Activated naive CD8-positive, alpha-beta T cell (primary cell): ENCODE data around the gene SNRNP35.
"Not testable (repeated sequence)": the region's sequence is repeated elsewhere in the genome, so short reads cannot be mapped to it uniquely, and the experiment has no call there.

ENCODE experiments used
- H3K27ac Mint-ChIP-seq: one replicate; pipeline ENCODE4 v1.8.0; 2021; ENCODE audit warnings: mixed read lengths
- H3K27me3 Mint-ChIP-seq: one replicate; pipeline ENCODE4 v1.8.0; 2021; ENCODE audit warnings: mixed read lengths
- H3K36me3 Mint-ChIP-seq: one replicate; pipeline ENCODE4 v1.8.0; 2021; ENCODE audit warnings: mixed read lengths
- H3K4me1 Mint-ChIP-seq: one replicate; pipeline ENCODE4 v1.8.0; 2021; ENCODE audit warnings: low read depth, mixed read lengths
- H3K4me3 Mint-ChIP-seq: one replicate; pipeline ENCODE4 v1.8.0; 2021; ENCODE audit warnings: mild to moderate bottlenecking, mixed read lengths
- H3K9me3 Mint-ChIP-seq: one replicate; pipeline ENCODE4 v1.8.0; 2021; ENCODE audit warnings: low read depth, mixed read lengths

The SNRNP35 gene

DNA sequence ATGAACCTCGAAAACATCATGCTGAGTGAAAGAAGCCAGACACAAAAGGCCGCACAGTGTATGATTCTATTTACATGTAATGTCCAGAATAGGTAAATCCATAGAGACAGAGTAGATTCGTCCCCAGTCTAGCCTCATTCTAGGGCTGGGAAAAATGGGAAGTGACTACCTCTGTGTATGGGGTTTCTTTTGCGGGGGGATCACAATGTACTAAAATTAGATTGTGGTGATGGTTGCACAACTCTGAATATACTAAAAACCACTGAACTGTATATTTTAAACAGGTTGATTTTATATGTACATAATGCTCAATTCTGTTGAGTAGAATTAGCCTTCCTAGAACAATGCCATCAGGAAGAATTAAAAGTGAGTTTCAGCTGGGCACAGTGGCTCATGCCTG is 15.2 kb upstream of the SNRNP35 start:
- Mint-ChIP-seq H3K9me3 (no peaks in the 10 kb centered on the region), H3K27me3 (no peaks in the 10 kb centered on the region), H3K27ac (no peak overlapping the region), H3K4me1 (peaks cover 7% of the 10 kb centered on the region), H3K36me3 (no peaks in the 10 kb centered on the region), H3K4me3 (no peak overlapping the region)

DNA sequence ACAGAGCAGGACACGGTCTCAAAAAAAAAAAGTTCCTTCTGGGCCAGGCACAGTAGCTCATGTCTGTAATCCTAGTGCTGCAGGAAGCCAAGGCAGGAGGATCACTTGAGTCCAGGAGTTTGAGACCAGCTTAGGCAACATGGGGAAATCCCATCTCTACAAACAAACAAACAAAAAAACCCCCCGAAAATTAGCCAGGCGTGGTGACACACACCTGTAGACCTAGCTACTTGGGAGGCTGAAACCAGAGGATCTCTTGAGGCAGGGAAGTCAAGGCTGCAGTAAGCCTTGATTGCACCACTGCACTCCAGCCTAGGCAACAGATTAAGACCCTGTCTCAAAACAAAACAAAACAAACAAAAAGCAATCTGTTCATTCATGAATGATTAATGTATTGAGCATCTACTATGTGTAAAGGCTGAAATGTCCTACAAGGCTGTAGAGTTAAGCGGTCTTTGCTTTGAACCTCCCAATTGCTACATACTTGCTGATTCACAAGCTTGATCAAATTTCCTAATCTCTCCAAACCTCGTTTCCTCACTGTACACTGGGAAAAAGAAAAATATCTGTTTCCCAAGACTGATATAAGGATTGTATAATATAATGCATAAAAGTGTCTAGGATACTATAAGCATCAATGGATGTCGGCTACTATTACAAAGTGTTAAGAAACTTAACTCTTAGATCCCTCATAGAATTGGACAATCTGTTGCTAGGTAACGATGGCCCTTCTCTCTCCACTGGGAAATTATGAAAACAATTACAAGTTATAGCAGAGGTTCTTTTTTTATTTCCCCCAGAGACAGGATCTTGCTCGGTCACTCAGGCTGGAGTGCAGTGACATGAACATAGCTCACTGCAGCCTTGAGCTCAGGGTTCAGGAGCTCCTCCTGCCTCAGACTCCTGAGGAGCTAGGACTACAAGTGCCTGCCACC is 13.6 kb upstream of the SNRNP35 start:
- no peaks in the 10 kb centered on the region for H3K36me3 Mint-ChIP-seq
- H3K27ac Mint-ChIP-seq = no peak overlapping the region
- H3K4me1 Mint-ChIP-seq = peaks cover 20% of the 10 kb centered on the region
- no peaks in the 10 kb centered on the region for H3K9me3 Mint-ChIP-seq
- no peak overlapping the region for H3K4me3 Mint-ChIP-seq
- H3K27me3 Mint-ChIP-seq = no peaks in the 10 kb centered on the region

DNA sequence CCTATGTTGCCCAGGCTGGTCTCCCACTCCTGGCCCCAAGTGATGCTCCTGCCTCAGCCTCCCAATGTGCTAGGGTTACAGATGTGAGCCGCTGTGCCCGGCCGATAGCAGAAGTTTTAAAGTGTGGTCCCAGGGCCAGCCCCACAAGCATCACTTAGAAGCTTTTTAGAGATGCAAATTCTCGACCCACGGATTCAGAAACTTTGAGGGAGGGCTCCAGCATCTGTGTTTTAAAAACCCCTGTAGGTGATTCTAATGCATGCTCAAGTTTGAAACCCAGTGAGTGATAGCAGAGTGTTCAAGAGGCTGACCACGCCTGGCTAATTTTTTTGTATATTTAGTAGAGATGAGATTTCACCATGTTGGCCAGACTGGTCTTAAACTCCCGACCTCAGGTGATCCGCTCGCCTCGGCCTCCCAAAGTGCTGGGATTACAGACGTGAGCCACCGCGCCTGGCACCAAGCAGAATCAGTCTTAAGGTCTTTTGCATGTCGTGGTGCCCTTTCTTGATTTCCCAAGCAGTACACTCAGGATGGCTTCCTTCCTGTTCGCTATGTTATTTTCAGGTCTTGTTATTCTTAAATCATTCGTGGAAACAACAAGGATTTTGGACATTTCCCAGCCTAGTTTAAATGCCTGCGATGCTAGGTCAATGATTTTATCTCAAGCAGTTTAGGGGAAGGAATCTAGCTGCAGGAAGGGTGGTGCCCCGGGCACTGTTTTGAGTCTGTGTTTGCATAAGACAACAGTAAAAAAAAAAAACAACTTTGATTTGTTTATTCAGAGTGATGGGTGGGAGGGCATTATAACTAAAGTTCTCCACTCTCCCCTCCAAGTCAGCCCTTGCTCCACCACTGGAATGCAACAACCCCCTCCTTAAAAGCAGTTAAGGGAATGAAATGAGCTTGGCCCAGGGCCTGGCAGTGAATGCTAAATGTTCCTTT is 12.3 kb upstream of the SNRNP35 start:
- peaks cover 25% of the 10 kb centered on the region for H3K4me1 Mint-ChIP-seq
- H3K4me3 Mint-ChIP-seq = peak overlapping the region; percentile 23
- no peaks in the 10 kb centered on the region for H3K27me3 Mint-ChIP-seq
- no peaks in the 10 kb centered on the region for H3K36me3 Mint-ChIP-seq
- no peaks in the 10 kb centered on the region for H3K9me3 Mint-ChIP-seq
- no peak overlapping the region for H3K27ac Mint-ChIP-seq

DNA sequence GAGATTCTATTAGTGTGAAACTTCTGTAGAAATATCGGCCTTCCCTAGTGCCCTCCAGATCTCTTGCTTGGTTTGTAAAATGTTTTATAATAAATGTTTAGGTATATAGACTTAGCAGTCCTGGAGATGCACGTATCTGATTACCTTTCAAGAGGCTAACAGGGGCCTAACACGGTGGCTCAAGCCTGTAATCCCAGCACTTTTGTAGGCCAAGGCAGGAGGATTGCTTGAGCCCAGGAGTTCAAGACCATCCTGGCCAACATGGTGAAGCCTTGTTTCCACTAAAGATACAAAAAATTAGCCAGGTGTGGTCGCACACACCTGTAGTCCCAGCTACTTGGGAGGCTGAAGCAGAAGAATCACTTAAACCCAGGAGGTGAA is 11.6 kb upstream of the SNRNP35 start:
- Mint-ChIP-seq H3K36me3 (no peaks in the 10 kb centered on the region), H3K4me3 (no peak overlapping the region), H3K9me3 (no peaks in the 10 kb centered on the region)

DNA sequence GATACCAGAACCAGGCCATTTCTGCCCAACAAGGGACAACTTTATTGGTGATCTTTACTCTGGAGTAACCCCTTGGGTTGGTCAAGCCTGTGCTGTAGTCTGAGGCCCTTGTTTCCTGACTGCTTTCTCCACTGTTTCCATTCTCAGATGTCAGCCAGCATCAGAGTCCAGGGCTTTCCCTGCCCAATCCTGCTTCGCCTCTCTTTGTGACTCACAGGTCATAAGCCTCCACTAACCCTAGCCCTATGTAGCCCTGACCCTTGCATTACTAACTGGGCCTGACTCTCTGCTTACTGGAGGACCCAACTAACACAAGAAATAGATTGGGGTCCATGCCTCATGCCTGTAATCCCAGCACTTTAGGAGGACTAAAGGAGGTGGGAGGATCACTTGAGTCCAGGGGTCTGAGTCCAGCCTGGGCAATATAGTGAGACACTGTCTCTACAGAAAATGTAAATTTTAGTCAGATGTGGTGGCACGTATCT is 8.6 kb upstream of the SNRNP35 start:
- Mint-ChIP-seq H3K36me3 (no peaks in the 10 kb centered on the region), H3K9me3 (no peaks in the 10 kb centered on the region), H3K4me1 (peaks cover 25% of the 10 kb centered on the region), H3K27me3 (no peaks in the 10 kb centered on the region), H3K27ac (peak overlapping the region; percentile 67), H3K4me3 (peak overlapping the region; percentile 27)

More for the DNA sequence above, 11.6 kb upstream of the SNRNP35 start:
- Mint-ChIP-seq H3K4me1 (peaks cover 25% of the 10 kb centered on the region), H3K27ac (peak overlapping the region; percentile 28), H3K27me3 (no peaks in the 10 kb centered on the region)

DNA sequence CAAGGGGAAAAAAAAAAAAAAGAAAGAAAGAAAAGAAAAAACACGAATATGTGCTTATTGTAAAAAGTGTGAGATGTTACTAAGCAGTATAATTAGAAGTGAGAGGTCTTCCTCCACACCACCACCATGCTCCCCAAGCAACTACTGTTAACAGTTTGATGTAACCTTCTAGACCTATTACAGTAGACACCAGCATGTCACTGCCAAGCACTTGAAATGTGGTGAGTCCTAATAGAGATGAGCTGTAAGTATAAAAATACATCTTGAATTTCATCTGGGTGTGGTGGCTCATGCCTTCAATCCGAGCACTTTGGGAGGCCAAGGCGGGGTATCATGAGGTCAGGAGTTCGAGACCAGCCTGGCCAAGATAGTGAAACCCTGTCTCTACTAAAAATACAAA is 8.1 kb upstream of the SNRNP35 start:
- Mint-ChIP-seq H3K4me1 (peaks cover 25% of the 10 kb centered on the region), H3K4me3 (no peak overlapping the region), H3K27ac (peak overlapping the region; percentile 67), H3K27me3 (no peaks in the 10 kb centered on the region), H3K9me3 (no peaks in the 10 kb centered on the region), H3K36me3 (no peaks in the 10 kb centered on the region)

DNA sequence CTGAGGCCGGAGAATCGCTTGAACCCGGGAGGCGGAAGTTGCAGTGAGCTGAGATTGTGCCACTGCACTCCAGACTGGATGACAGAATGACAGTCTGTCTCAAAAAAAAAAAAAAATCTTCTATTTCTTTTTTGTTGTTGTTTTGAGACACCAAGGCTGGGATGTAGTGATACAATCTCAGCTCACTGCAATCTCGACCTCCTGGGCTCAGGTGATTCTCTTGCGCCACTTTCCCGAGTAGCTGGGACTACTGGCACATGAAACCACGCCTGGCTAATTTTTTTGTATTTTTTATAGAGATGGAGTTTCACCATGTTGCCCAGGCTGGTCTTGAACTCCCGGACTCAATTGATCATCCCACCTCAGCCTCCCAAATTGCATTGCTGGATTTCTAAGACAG is 7.3 kb upstream of the SNRNP35 start:
- Mint-ChIP-seq H3K9me3 (no peaks in the 10 kb centered on the region), H3K27me3 (no peaks in the 10 kb centered on the region), H3K27ac (no peak overlapping the region), H3K4me3 (no peak overlapping the region), H3K36me3 (no peaks in the 10 kb centered on the region), H3K4me1 (peaks cover 23% of the 10 kb centered on the region)

DNA sequence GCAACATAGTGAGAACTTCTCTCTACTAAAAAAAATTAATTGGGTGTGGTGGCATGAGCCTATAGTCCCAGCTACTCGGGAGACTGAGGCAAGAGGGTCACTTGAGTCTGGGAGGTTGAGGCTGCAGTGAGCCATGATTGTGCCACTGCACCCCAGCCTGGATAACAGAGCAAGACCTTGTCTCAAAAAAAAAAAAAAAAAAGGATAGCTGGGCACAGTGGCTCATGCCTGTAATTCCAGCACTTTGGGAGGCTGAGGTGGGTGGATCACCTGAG is 5.7 kb upstream of the SNRNP35 start:
- H3K4me1 Mint-ChIP-seq = peaks cover 18% of the 10 kb centered on the region
- not testable (repeated sequence) for H3K9me3 Mint-ChIP-seq, H3K27ac Mint-ChIP-seq, H3K27me3 Mint-ChIP-seq, H3K36me3 Mint-ChIP-seq, H3K4me3 Mint-ChIP-seq

DNA sequence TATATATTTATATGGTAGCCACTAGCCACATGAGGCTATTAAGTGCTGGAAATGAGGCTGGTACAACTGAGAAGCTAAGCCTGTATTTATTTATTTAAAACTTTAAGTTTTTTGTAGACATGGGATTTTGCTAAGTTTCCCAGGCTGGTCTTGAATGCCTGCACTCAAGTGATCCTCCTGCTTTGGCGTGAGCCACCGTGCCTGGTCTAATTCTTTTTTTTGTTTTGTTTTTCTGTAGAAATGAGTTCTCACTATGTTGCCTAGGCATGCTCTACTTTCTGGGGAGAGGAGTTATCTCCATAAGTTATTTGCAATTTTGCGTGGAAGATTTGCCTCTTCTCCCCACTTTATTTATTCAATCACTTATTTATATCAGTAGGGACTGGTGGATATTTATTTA is 4.8 kb upstream of the SNRNP35 start:
- Mint-ChIP-seq H3K27ac (no peak overlapping the region), H3K27me3 (no peaks in the 10 kb centered on the region), H3K36me3 (no peaks in the 10 kb centered on the region), H3K4me1 (peaks cover 18% of the 10 kb centered on the region), H3K4me3 (no peak overlapping the region), H3K9me3 (no peaks in the 10 kb centered on the region)

DNA sequence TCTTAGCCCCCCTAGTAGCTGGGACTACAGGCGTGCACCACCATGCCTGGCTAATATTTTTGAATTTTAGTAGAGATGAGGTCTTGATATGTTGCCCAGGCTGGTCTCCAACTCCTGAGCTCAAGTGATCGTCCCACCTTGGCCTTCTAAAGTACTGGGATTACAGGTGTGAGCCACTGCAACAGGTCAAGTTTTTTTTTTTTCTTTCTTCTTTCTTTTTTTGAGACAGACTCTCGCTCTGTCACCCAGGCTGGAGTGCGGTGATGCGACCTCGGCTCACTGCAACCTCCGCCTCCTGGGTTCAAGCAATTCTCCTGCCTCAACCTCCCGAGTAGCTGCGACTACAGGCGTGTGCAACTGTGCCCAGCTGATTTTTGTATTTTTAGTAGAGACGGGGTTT is 5.2 kb downstream of the SNRNP35 start:
- H3K4me1 Mint-ChIP-seq = peaks cover 39% of the 10 kb centered on the region
- not testable (repeated sequence) for H3K27me3 Mint-ChIP-seq, H3K36me3 Mint-ChIP-seq, H3K4me3 Mint-ChIP-seq, H3K27ac Mint-ChIP-seq, H3K9me3 Mint-ChIP-seq

DNA sequence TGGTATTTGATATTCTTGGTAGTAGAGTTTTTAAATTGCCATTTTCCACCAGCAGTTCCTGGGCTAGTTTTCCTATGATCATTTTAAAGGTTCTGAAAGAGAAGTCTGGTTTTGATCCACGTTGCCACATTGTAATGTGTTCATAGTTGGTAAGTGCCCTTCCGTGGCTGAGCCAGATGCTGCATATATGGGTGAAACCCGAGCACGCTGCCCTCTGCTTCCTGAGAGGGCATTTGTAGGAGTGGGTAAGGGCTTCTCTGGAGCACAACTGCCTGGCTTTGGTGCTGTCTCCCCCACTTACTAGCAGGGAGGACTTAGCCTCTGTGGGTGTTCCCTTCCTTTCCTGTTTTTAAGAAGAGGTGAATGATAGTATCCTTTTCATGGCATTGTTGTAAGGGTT is 7.1 kb downstream of the SNRNP35 start:
- no peak overlapping the region for H3K4me3 Mint-ChIP-seq
- H3K9me3 Mint-ChIP-seq = no peaks in the 10 kb centered on the region
- no peaks in the 10 kb centered on the region for H3K27me3 Mint-ChIP-seq
- H3K36me3 Mint-ChIP-seq = no peaks in the 10 kb centered on the region
- H3K27ac Mint-ChIP-seq = no peak overlapping the region
- H3K4me1 Mint-ChIP-seq = peaks cover 27% of the 10 kb centered on the region

DNA sequence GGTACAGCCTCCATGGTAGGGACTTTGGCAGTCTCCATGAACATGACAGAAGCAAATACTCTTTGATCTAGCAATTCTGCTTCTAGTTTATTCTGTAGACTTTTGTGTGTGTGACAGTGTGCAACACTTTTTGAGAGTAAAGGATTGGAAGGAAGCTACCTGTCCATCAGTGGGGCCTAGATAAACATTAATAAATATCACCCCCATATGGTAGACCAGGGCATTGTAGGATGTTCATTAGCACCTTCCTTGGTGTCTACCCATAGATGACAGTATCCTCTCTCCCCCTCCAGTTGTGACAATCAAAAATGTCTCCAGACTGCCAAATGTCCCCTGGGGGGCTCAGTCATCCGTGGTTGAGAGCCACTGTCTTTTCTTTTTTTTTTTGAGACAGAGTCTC is 10.8 kb downstream of the SNRNP35 start:
- no peak overlapping the region for H3K27ac Mint-ChIP-seq
- H3K36me3 Mint-ChIP-seq = no peaks in the 10 kb centered on the region
- no peak overlapping the region for H3K4me3 Mint-ChIP-seq
- peaks cover 14% of the 10 kb centered on the region for H3K4me1 Mint-ChIP-seq
- H3K27me3 Mint-ChIP-seq = no peaks in the 10 kb centered on the region
- no peaks in the 10 kb centered on the region for H3K9me3 Mint-ChIP-seq

DNA sequence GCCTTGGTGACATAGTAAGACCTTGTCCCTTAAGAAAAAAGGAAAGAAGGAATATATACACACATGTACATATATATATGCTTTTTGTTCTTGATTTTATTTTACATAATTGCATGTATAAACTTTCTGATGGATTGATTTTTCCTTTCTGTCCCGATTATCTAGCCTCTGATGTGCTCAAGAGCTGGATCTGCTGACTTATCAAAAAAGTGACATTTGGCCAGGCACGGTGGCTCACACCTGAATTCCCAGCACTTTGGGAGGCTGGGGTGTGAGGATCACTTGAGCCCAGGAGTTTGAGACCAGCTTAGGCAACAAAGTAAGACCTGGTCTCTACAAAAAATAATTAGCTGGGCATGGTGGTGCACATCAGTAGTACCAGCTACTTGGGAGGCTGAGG is 12.0 kb downstream of the SNRNP35 start:
- no peaks in the 10 kb centered on the region for H3K27me3 Mint-ChIP-seq
- no peak overlapping the region for H3K27ac Mint-ChIP-seq
- H3K4me1 Mint-ChIP-seq = peaks cover 20% of the 10 kb centered on the region
- no peaks in the 10 kb centered on the region for H3K9me3 Mint-ChIP-seq
- H3K4me3 Mint-ChIP-seq = no peak overlapping the region
- no peaks in the 10 kb centered on the region for H3K36me3 Mint-ChIP-seq

DNA sequence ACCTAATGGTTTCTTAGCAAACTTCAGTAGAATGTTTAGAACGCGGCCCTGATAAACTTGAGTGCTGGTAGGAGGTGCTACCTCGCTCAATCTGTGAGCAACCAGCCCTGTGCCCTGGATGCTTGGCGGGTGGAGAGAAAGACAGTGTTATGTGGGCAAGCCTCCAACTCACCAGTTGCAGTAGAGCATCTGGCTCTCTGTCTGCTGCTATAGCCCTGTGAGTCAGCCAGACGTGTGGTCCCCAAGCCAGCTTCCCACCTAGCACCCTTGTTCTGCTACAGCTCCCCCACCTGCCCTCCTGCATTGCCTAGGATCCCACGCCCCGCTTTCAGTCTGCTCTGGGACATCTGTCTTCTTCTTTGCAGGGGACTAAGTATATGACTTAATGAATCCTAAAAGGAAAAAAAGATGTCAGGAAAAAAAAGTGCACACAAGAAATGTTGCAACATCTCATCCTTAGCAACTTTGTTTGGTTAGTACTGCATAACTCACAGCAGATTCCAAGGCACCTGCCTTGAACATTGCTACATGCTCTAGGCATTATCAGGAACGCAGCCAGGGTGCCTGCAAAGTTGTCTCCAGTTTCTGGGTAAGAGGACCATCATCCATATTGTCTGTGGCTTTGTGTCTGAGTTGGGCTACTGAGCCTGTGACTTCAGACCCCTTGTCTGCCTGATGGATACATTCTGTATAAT is 13.6 kb downstream of the SNRNP35 start:
- Mint-ChIP-seq H3K9me3 (no peaks in the 10 kb centered on the region), H3K4me3 (no peak overlapping the region), H3K27me3 (no peaks in the 10 kb centered on the region), H3K4me1 (peaks cover 20% of the 10 kb centered on the region), H3K27ac (no peak overlapping the region), H3K36me3 (no peaks in the 10 kb centered on the region)

DNA sequence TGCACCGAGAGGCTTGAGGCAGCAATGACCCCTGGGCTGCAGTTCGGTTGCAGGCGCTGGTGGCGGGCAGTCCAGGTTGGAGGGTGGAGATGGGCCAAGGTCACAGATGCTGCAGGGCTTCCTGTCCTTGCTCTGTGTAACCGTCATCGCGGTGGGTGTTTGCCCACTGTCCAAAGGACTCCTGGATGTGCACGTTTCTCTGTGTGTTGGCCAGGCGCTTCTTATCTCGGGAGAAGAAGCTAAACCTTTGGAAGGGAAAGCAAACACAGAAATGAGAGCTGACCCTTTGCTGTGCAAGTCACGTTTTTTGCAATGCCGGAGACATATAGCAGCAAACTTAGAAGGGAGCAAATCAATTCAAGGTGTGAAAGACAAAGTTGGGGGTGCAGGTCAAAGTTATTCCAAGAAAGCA is 14.5 kb downstream of the SNRNP35 start:
- H3K4me3 Mint-ChIP-seq = no peak overlapping the region
- no peak overlapping the region for H3K27ac Mint-ChIP-seq

More for the DNA sequence above, 14.5 kb downstream of the SNRNP35 start:
- Mint-ChIP-seq H3K27me3 (no peaks in the 10 kb centered on the region), H3K36me3 (no peaks in the 10 kb centered on the region), H3K4me1 (peaks cover 26% of the 10 kb centered on the region), H3K9me3 (no peaks in the 10 kb centered on the region)
